Measurements from ENCODE around the gene WARS2. TPM values are rescaled to one million over a fixed set of nuclear protein-coding genes. Genes with fewer than 3 reads are reported as not detected.
A peak's percentile ranks its signal among the peaks of the same experiment; 100 is the strongest.
"Not testable (repeated sequence)": the region's sequence is repeated elsewhere in the genome, so short reads cannot be mapped to it uniquely, and the experiment has no call there.

WARS2 gene
- total RNA-seq, 2 experiments from 2014 or later = 9.7 to 11.1 TPM

- ChIA-PET POLR2A (no interaction called here), CTCF (interaction anchor here (0.9 kb wide), 1 partner anchor 18 kb away, joined by 3 read pairs; no protein-coding TSS in a partner anchor)
- Mint-ChIP-seq H3K9me3 (no peaks in the 10 kb centered on the region), H3K36me3 (ENCODE audit: low read depth) (peaks cover 57% of the 10 kb centered on the region), H3K27ac (no peak overlapping the region), H3K4me1 (no peaks in the 10 kb centered on the region), H3K27me3 (no peaks in the 10 kb centered on the region), H3K4me3 (no peak overlapping the region)
- DNase-seq = no peak
Measured at GRCh38 chr1:119159111-119159510, 18.7 kb upstream of the WARS2 start.

- H3K27me3 Mint-ChIP-seq, H3K4me3 Mint-ChIP-seq, H3K27ac Mint-ChIP-seq, H3K9me3 Mint-ChIP-seq, DNase-seq, H3K4me1 Mint-ChIP-seq, POLR2A ChIA-PET, CTCF ChIA-PET: not testable (repeated sequence)
- peaks cover 60% of the 10 kb centered on the region for H3K36me3 Mint-ChIP-seq (ENCODE audit: low read depth)
Measured at GRCh38 chr1:119156761-119157160, 16.3 kb upstream of the WARS2 start.

- peaks cover 66% of the 10 kb centered on the region for H3K36me3 Mint-ChIP-seq (ENCODE audit: low read depth)
- H3K4me3 Mint-ChIP-seq, H3K27ac Mint-ChIP-seq, CTCF ChIA-PET, H3K4me1 Mint-ChIP-seq, H3K27me3 Mint-ChIP-seq, DNase-seq, POLR2A ChIA-PET, H3K9me3 Mint-ChIP-seq: not testable (repeated sequence)
Measured at GRCh38 chr1:119155069-119155468, 14.6 kb upstream of the WARS2 start.

- H3K27me3 Mint-ChIP-seq = no peaks in the 10 kb centered on the region
- H3K4me3 Mint-ChIP-seq = no peak overlapping the region
- peaks cover 32% of the 10 kb centered on the region for H3K36me3 Mint-ChIP-seq (ENCODE audit: low read depth)
- H3K27ac Mint-ChIP-seq = no peak overlapping the region
- POLR2A ChIA-PET = interaction anchor here (1.0 kb wide), 1 partner anchor 9 kb away, joined by 3 read pairs; the partner anchor contains the start of gene WARS2
- H3K9me3 Mint-ChIP-seq = no peaks in the 10 kb centered on the region
- CTCF ChIA-PET = no interaction called here
- no peak for DNase-seq
- H3K4me1 Mint-ChIP-seq = peaks cover 10% of the 10 kb centered on the region
Measured at GRCh38 chr1:119150150-119150549, 9.7 kb upstream of the WARS2 start.

- no peaks in the 10 kb centered on the region for H3K9me3 Mint-ChIP-seq
- H3K4me1 Mint-ChIP-seq = peaks cover 25% of the 10 kb centered on the region
- H3K27ac Mint-ChIP-seq = no peak overlapping the region
- POLR2A ChIA-PET = no interaction called here
- H3K27me3 Mint-ChIP-seq = no peaks in the 10 kb centered on the region
- no peak overlapping the region for H3K4me3 Mint-ChIP-seq
- CTCF ChIA-PET = no interaction called here
- DNase-seq = no peak
- H3K36me3 Mint-ChIP-seq (ENCODE audit: low read depth) = peaks cover 16% of the 10 kb centered on the region
Measured at GRCh38 chr1:119147661-119148090, 7.2 kb upstream of the WARS2 start.

- POLR2A ChIA-PET = interaction anchor here (1.5 kb wide), 1 partner anchor 14 kb away, joined by 3 read pairs; no protein-coding TSS in a partner anchor
- peaks cover 34% of the 10 kb centered on the region for H3K4me1 Mint-ChIP-seq
- no peaks in the 10 kb centered on the region for H3K27me3 Mint-ChIP-seq
- peaks cover 18% of the 10 kb centered on the region for H3K36me3 Mint-ChIP-seq (ENCODE audit: low read depth)
- peak overlapping the region; percentile 26 for H3K27ac Mint-ChIP-seq
- CTCF ChIA-PET = no interaction called here
- H3K9me3 Mint-ChIP-seq = no peaks in the 10 kb centered on the region
- no peak for DNase-seq
- no peak overlapping the region for H3K4me3 Mint-ChIP-seq
Measured at GRCh38 chr1:119146466-119146865, 6.0 kb upstream of the WARS2 start.

- no peak for DNase-seq
- ChIA-PET POLR2A (no interaction called here), CTCF (no interaction called here)
- H3K9me3 Mint-ChIP-seq = no peaks in the 10 kb centered on the region
- H3K4me3 Mint-ChIP-seq = no peak overlapping the region
- H3K27ac Mint-ChIP-seq = peak overlapping the region; percentile 18
- peaks cover 9% of the 10 kb centered on the region for H3K36me3 Mint-ChIP-seq (ENCODE audit: low read depth)
- H3K4me1 Mint-ChIP-seq = peaks cover 38% of the 10 kb centered on the region
- no peaks in the 10 kb centered on the region for H3K27me3 Mint-ChIP-seq
Measured at GRCh38 chr1:119144813-119145212, 4.4 kb upstream of the WARS2 start.

GRCh38 chr1:119143706-119144105 lies 3.3 kb upstream of the WARS2 start:
- Mint-ChIP-seq H3K4me1 (peaks cover 40% of the 10 kb centered on the region), H3K36me3 (ENCODE audit: low read depth) (peaks cover 7% of the 10 kb centered on the region), H3K27ac (no peak overlapping the region), H3K27me3 (no peaks in the 10 kb centered on the region), H3K4me3 (no peak overlapping the region), H3K9me3 (no peaks in the 10 kb centered on the region)
- no peak for DNase-seq
- CTCF ChIA-PET = no interaction called here
- POLR2A ChIA-PET = no interaction called here

- Mint-ChIP-seq H3K27ac (no peak overlapping the region), H3K4me3 (no peak overlapping the region), H3K4me1 (peaks cover 39% of the 10 kb centered on the region), H3K36me3 (ENCODE audit: low read depth) (peaks cover 4% of the 10 kb centered on the region), H3K9me3 (no peaks in the 10 kb centered on the region), H3K27me3 (no peaks in the 10 kb centered on the region)
- CTCF ChIA-PET = interaction anchor here (1.0 to 1.3 kb wide), 2 partner anchors 48 to 133 kb away, joined by 3 to 7 read pairs; no protein-coding TSS in a partner anchor
- POLR2A ChIA-PET = interaction anchor here (1.6 to 2.2 kb wide), 2 partner anchors 8 to 16 kb away, joined by 3 to 6 read pairs; no protein-coding TSS in a partner anchor
- no peak for DNase-seq
Measured at GRCh38 chr1:119141660-119142059, 1.2 kb upstream of the WARS2 start.

GRCh38 chr1:119141020-119141424 lies 569 bp upstream of the WARS2 start:
- ChIA-PET POLR2A (interaction anchor here (0.5 to 2.2 kb wide), 9 partner anchors 9 to 1211 kb away, joined by 3 to 6 read pairs (median 3); partner anchors contain the start of genes GDAP2 and WDR3), CTCF (interaction anchor here (1.0 to 1.3 kb wide), 3 partner anchors 18 to 134 kb away, joined by 3 to 7 read pairs (median 3); no protein-coding TSS in a partner anchor)
- peak; percentile 66 for DNase-seq
- Mint-ChIP-seq H3K4me3 (no peak overlapping the region), H3K36me3 (ENCODE audit: low read depth) (peaks cover 4% of the 10 kb centered on the region), H3K27me3 (no peaks in the 10 kb centered on the region), H3K27ac (no peak overlapping the region), H3K9me3 (no peaks in the 10 kb centered on the region), H3K4me1 (peaks cover 34% of the 10 kb centered on the region)

- Mint-ChIP-seq H3K4me3 (no peak overlapping the region), H3K36me3 (ENCODE audit: low read depth) (peaks cover 4% of the 10 kb centered on the region), H3K27me3 (no peaks in the 10 kb centered on the region), H3K4me1 (peaks cover 27% of the 10 kb centered on the region), H3K27ac (no peak overlapping the region), H3K9me3 (no peaks in the 10 kb centered on the region)
- ChIA-PET CTCF (no interaction called here), POLR2A (interaction anchor here (0.9 to 2.2 kb wide), 9 partner anchors 10 to 1210 kb away, joined by 3 to 6 read pairs (median 3); partner anchors contain the start of genes GDAP2 and WDR3)
- no peak for DNase-seq
Measured at GRCh38 chr1:119139857-119140176, 636 bp downstream of the WARS2 start.

- H3K36me3 Mint-ChIP-seq (ENCODE audit: low read depth) = peaks cover 4% of the 10 kb centered on the region
- ChIA-PET CTCF (no interaction called here), POLR2A (interaction anchor here (1.2 to 2.2 kb wide), 2 partner anchors 14 to 53 kb away, joined by 3 to 6 read pairs; no protein-coding TSS in a partner anchor)
- no peaks in the 10 kb centered on the region for H3K27me3 Mint-ChIP-seq
- H3K9me3 Mint-ChIP-seq = no peaks in the 10 kb centered on the region
- peaks cover 24% of the 10 kb centered on the region for H3K4me1 Mint-ChIP-seq
- no peak overlapping the region for H3K27ac Mint-ChIP-seq
- peak; percentile 28 for DNase-seq
- no peak overlapping the region for H3K4me3 Mint-ChIP-seq
Measured at GRCh38 chr1:119139403-119139802, 1.1 kb downstream of the WARS2 start.

- Mint-ChIP-seq H3K4me1 (peaks cover 6% of the 10 kb centered on the region), H3K4me3 (no peak overlapping the region), H3K27ac (no peak overlapping the region), H3K27me3 (no peaks in the 10 kb centered on the region), H3K36me3 (ENCODE audit: low read depth) (no peaks in the 10 kb centered on the region), H3K9me3 (no peaks in the 10 kb centered on the region)
- POLR2A ChIA-PET = no interaction called here
- DNase-seq = no peak
- CTCF ChIA-PET = interaction anchor here (1.1 kb wide), 1 partner anchor 139 kb away, joined by 3 read pairs; no protein-coding TSS in a partner anchor
Measured at GRCh38 chr1:119136401-119136800, 4.1 kb downstream of the WARS2 start.

- Mint-ChIP-seq H3K27ac (no peak overlapping the region), H3K9me3 (no peaks in the 10 kb centered on the region), H3K27me3 (no peaks in the 10 kb centered on the region), H3K36me3 (ENCODE audit: low read depth) (peaks cover 2% of the 10 kb centered on the region), H3K4me3 (no peak overlapping the region), H3K4me1 (peaks cover 2% of the 10 kb centered on the region)
- POLR2A ChIA-PET = no interaction called here
- no peak for DNase-seq
- CTCF ChIA-PET = no interaction called here
Measured at GRCh38 chr1:119133987-119134386, 6.5 kb downstream of the WARS2 start.

Measured in activated CD4-positive, alpha-beta memory T cell treated with anti-CD3 and anti-CD28 coated beads, Interleukin-2, amount 10 ng/mL, durations not matched to agents 7 days and 5 days (primary cell).